ENCODE data around the gene PLCH1. TPM values are rescaled to one million over a fixed set of nuclear protein-coding genes. Genes with fewer than 3 reads are reported as not detected.

The PLCH1 gene
- polyA plus RNA-seq, 1 donor (not counting 4 experiments of a cell fraction or from before 2014, with no cell fraction given) = 0.05 TPM

DNA sequence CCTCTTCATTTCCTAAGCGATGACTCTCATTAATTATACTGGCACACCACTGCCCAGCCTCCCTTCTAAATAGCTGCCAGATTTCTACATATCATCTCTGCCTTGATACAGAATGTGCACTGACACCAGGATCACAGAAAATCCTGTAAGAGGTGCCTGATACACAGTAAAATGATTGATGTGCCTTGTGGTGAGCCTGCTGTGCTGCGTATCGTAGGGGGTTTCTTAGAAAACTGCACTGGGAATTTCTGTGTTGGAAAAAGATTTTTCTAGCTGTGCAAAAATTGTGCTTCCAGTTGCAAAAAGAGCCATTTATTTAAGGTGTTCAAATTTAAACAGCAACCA is 3.0 kb upstream of the PLCH1 start:
- H2AFZ ChIP-seq (ENCODE audit: control insufficient read depth, low read length) = no peak overlapping the region
- H3K79me2 ChIP-seq (ENCODE audit: control insufficient read depth, insufficient read depth, low read length) = no peaks in the 10 kb centered on the region
- no peak overlapping the region for H3K4me3 ChIP-seq (ENCODE audit: control insufficient read depth in 2 of 3, extremely low read depth in 1 of 3, insufficient read depth in 2 of 3, low read depth in 1 of 3, low read length in 3 of 3)
- H3K9me1 ChIP-seq (ENCODE audit: control insufficient read depth, extremely low read depth, insufficient read depth, low read length) = no peaks in the 10 kb centered on the region
- DNase-seq (ENCODE audit: low read depth, low spot score) (no peak), FAIRE-seq (no peak)
- TF ChIP-seq CTCF (optimal IDR thresholded peaks at IDR 0.05 in 1 of 3, IDR thresholded peaks at IDR 0.05 in 1 of 3, conservative IDR thresholded peaks at IDR 0.05 in 1 of 3; ENCODE audit: extremely low read depth in 1 of 3, insufficient read depth in 2 of 3, low read length in 3 of 3) = no peak
- TF ChIP-seq EZH2 (IDR thresholded peaks at IDR 0.05; ENCODE audit: low read length) = no peak
- H3K4me2 ChIP-seq (ENCODE audit: control insufficient read depth, extremely low read depth, insufficient read depth, low read depth, low read length) = no peak overlapping the region
- H4K20me1 ChIP-seq (ENCODE audit: control insufficient read depth, extremely low read depth, insufficient read depth, low read length) = no peaks in the 10 kb centered on the region
- H3K9ac ChIP-seq (ENCODE audit: control insufficient read depth, extremely low read depth, insufficient read depth, low read length) = no peak overlapping the region
- no peaks in the 10 kb centered on the region for H3K9me3 ChIP-seq (ENCODE audit: control insufficient read depth, low read depth, low read length)
- H3K4me1 ChIP-seq (ENCODE audit: control insufficient read depth, extremely low read depth, insufficient read depth, low read length) = peaks cover 13% of the 10 kb centered on the region
- dilution Hi-C loops (cut with MboI; ENCODE audit: extremely low pct_ligation_motif_present, low sequenced_read_pairs) = no loop called here
- peaks cover 31% of the 10 kb centered on the region for H3K27me3 ChIP-seq (ENCODE audit: control insufficient read depth, extremely low read depth, insufficient read depth, low read length)
- no peaks in the 10 kb centered on the region for H3K36me3 ChIP-seq (ENCODE audit: control insufficient read depth in 2 of 2, extremely low read depth in 1 of 2, insufficient read depth in 2 of 2, low read length in 2 of 2)
- H3K27ac ChIP-seq (ENCODE audit: control insufficient read depth, insufficient read depth, low read length) = no peak overlapping the region

GRCh38 chr3:155747286-155747945 is 2.5 kb upstream of the PLCH1 start:
- no peaks in the 10 kb centered on the region for H3K36me3 ChIP-seq (ENCODE audit: control insufficient read depth in 2 of 2, extremely low read depth in 1 of 2, insufficient read depth in 2 of 2, low read length in 2 of 2)
- no peak for TF ChIP-seq EZH2 (IDR thresholded peaks at IDR 0.05; ENCODE audit: low read length)
- TF ChIP-seq CTCF (optimal IDR thresholded peaks at IDR 0.05 in 1 of 3, IDR thresholded peaks at IDR 0.05 in 1 of 3, conservative IDR thresholded peaks at IDR 0.05 in 1 of 3; ENCODE audit: extremely low read depth in 1 of 3, insufficient read depth in 2 of 3, low read length in 3 of 3) = no peak
- no peak overlapping the region for H2AFZ ChIP-seq (ENCODE audit: control insufficient read depth, low read length)
- peaks cover 13% of the 10 kb centered on the region for H3K4me1 ChIP-seq (ENCODE audit: control insufficient read depth, extremely low read depth, insufficient read depth, low read length)
- no peak overlapping the region for H3K4me2 ChIP-seq (ENCODE audit: control insufficient read depth, extremely low read depth, insufficient read depth, low read depth, low read length)
- dilution Hi-C loops (cut with MboI; ENCODE audit: extremely low pct_ligation_motif_present, low sequenced_read_pairs) = no loop called here
- no peak overlapping the region for H3K27ac ChIP-seq (ENCODE audit: control insufficient read depth, insufficient read depth, low read length)
- DNase-seq (ENCODE audit: low read depth, low spot score) (no peak), FAIRE-seq (no peak)
- no peaks in the 10 kb centered on the region for H3K9me1 ChIP-seq (ENCODE audit: control insufficient read depth, extremely low read depth, insufficient read depth, low read length)
- no peak overlapping the region for H3K4me3 ChIP-seq (ENCODE audit: control insufficient read depth in 2 of 3, extremely low read depth in 1 of 3, insufficient read depth in 2 of 3, low read depth in 1 of 3, low read length in 3 of 3)
- H3K27me3 ChIP-seq (ENCODE audit: control insufficient read depth, extremely low read depth, insufficient read depth, low read length) = peaks cover 34% of the 10 kb centered on the region
- H3K79me2 ChIP-seq (ENCODE audit: control insufficient read depth, insufficient read depth, low read length) = no peaks in the 10 kb centered on the region
- no peak overlapping the region for H3K9ac ChIP-seq (ENCODE audit: control insufficient read depth, extremely low read depth, insufficient read depth, low read length)
- H4K20me1 ChIP-seq (ENCODE audit: control insufficient read depth, extremely low read depth, insufficient read depth, low read length) = no peaks in the 10 kb centered on the region
- H3K9me3 ChIP-seq (ENCODE audit: control insufficient read depth, low read depth, low read length) = no peaks in the 10 kb centered on the region
